ENCODE data around the gene CSGALNACT2. TPM values are rescaled to one million over a fixed set of nuclear protein-coding genes. Genes with fewer than 3 reads are reported as not detected.

CSGALNACT2 gene
- polyA plus RNA-seq, 3 donors from 2014 or later, result 14.8 to 27.6 (median 17.6) TPM

DNA sequence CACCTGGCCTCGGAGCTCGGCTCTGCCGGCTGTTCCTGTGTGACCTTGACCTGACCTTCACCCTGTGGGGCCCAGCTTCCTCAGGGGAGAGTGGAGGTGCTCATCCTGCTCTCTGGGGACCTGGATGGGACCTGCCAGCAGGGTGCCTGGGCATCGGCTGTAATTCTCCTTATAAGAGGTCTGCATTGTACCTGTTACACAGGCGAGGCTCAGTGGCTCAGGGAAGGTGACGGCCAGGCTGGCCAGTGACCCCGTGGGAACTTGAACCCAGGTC is 32.4 kb upstream of the CSGALNACT2 start:
- Mint-ChIP-seq H3K9me3 (no peaks in the 10 kb centered on the region), H3K27me3 (ENCODE audit: low read depth in 3 of 3) (peaks cover 4 to 12% (median 12%) of the 10 kb centered on the region in 3 donors), H3K4me1 (peaks cover 22% of the 10 kb centered on the region in 2 donors), H3K27ac (no peak overlapping the region), H3K4me3 (peak overlapping the region in 1 of 5 donors; percentile 60), H3K36me3 (no peaks in the 10 kb centered on the region)
- DNase-seq, result no peak

DNA sequence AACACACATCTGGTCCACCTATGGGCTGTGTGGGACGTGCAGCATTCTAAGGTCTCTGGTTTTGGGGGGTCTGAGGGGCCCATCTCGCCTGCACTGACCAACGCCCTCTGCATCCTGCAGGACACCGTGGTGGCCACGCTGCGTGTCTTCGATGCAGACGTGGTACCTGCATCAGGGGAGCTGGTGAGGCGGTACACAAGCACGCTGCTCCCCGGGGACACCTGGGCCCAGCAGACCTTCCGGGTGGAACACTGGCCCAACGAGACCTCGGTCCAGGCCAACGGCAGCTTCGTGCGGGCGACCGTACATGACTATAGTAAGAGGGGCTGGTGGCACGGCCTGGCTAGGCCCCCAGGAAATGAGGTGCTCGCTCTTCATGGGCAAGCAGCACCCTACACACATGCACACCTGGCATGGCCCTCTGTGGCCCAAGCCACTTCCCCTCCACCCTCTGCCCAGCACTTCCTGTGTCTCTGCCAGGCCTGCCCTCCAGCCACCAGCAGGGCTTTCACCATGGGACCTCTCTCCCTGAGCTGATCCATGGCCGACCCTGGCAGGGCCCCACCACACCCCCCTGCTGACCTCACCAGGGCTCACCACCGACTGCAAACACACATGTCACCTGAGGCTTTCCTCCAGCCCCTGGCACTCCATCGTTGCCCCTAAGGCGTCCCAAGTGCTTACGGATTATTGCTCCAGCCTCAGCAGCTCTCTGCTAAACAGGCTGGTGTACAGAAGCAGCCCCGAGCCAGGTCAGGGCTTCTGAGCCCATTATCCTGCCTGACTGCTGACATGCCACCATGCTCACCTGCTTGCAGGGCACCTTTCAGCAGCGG is 31.8 kb upstream of the CSGALNACT2 start:
- peak overlapping the region in 4 of 5 donors; percentile 15 to 63 (median 60) for H3K4me3 Mint-ChIP-seq
- H3K4me1 Mint-ChIP-seq, result peaks cover 22% of the 10 kb centered on the region in 2 donors
- no peaks in the 10 kb centered on the region for H3K9me3 Mint-ChIP-seq
- no peaks in the 10 kb centered on the region for H3K36me3 Mint-ChIP-seq
- H3K27me3 Mint-ChIP-seq (ENCODE audit: low read depth in 3 of 3), result peaks cover 4 to 12% (median 12%) of the 10 kb centered on the region in 3 donors
- DNase-seq, result peak in 1 of 3 donors; percentile 20
- peak overlapping the region in 2 of 6 donors; percentile 48 to 62 for H3K27ac Mint-ChIP-seq

DNA sequence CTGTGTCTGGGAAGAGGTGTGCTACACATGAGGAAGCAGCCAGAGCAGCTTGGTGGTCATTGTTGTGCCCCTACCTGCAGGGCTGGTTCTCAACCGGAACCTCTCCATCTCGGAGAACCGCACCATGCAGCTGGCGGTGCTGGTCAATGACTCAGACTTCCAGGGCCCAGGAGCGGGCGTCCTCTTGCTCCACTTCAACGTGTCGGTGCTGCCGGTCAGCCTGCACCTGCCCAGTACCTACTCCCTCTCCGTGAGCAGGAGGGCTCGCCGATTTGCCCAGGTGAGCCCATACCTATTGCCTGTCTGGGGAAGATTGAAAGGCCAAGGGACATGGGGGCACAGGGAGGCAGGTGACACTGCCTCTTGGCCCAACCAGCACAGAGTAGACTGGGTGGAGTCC is 29.3 kb upstream of the CSGALNACT2 start:
- no peak overlapping the region for H3K4me3 Mint-ChIP-seq
- no peaks in the 10 kb centered on the region for H3K9me3 Mint-ChIP-seq
- no peak for DNase-seq
- H3K36me3 Mint-ChIP-seq, result no peaks in the 10 kb centered on the region
- H3K27ac Mint-ChIP-seq, result no peak overlapping the region
- peaks cover 18% of the 10 kb centered on the region in 2 donors for H3K4me1 Mint-ChIP-seq
- H3K27me3 Mint-ChIP-seq (ENCODE audit: low read depth in 3 of 3), result peaks cover 0 to 4% (median 2%) of the 10 kb centered on the region in 3 donors

DNA sequence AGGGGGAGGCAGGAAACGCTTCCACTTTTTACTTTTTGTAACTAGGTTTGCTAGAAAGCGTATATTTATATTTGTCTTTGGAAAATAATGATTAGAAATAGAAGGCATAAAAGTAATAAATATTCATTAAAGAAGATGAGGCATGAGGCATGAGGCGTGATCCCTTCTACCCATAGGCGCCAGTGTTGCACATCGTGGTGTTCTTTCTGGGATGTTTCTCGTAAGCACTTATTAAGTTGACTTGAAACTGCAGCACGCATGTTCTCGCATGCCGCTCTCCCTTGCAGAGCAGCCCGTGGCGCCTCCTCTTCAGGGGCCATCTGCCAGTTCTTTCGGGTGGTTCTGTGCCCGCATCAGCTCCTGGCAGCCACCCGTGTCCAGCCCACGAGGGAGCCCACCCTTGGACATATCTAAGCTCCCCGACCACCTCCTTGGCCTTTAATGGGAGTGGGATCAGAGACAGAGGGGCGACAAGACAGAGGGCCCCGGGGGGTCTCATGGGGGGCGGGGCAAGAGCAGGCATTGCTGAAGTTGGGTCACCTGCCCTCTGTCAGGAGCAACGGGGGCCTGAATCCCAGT is 28.5 kb upstream of the CSGALNACT2 start:
- H3K27ac Mint-ChIP-seq, result peak overlapping the region in 1 of 6 donors; percentile 41
- H3K27me3 Mint-ChIP-seq (ENCODE audit: low read depth in 3 of 3), result peaks cover 0 to 4% (median 2%) of the 10 kb centered on the region in 3 donors
- DNase-seq, result no peak
- H3K4me1 Mint-ChIP-seq, result peaks cover 16 to 17% of the 10 kb centered on the region in 2 donors
- H3K4me3 Mint-ChIP-seq, result no peak overlapping the region
- no peaks in the 10 kb centered on the region for H3K9me3 Mint-ChIP-seq
- no peaks in the 10 kb centered on the region for H3K36me3 Mint-ChIP-seq

DNA sequence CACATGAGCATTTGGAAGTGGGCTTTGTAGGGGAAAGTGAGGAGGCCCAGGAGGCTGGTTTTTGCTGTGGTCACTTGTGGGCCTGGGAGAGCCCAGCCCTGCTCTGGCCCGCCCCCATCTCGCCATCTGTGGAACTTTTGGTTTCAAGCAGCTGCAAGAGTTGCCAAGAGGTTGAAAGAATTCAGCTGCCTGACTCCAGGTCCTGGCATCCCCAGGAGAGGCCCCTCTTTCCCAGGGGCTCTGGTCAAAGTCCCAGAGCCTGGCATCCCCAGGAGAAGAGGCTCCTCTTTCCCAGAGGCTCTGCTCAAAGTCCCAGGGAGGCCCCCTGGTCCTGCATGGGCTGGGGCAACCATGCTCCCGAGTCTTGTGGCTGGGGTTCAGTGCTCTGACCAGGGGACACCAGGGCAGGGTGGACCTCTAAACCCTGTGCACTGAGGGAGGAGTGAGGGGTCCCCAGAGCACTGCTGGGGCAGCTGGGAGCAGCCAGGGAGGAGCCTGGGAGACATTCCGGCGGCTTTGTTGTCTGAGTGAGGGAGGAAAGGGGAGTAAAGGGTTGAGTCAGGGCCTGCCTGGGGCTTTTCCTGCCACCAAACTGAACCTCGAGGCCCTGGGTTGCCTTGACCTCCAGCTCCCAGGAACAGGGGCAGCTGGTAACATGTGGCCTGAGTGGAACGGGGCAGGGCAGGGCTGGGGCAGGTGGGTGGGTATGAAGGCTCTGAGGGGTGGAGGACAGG is 27.7 kb upstream of the CSGALNACT2 start:
- Mint-ChIP-seq H3K36me3 (no peaks in the 10 kb centered on the region), H3K27me3 (ENCODE audit: low read depth in 3 of 3) (peaks cover 0 to 4% (median 2%) of the 10 kb centered on the region in 3 donors), H3K9me3 (no peaks in the 10 kb centered on the region), H3K4me1 (peaks cover 13 to 16% of the 10 kb centered on the region in 2 donors), H3K27ac (no peak overlapping the region), H3K4me3 (no peak overlapping the region)
- DNase-seq, result no peak

DNA sequence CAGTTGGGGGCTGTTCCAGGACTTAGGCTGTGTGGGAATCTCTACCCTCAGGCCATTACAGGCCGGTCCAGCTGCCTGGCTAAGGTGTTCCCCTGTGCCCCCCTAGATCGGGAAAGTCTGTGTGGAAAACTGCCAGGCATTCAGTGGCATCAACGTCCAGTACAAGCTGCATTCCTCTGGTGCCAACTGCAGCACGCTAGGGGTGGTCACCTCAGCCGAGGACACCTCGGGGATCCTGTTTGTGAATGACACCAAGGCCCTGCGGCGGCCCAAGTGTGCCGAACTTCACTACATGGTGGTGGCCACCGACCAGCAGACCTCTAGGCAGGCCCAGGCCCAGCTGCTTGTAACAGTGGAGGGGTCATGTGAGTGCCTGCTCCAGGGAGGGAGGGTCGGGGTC is 27.1 kb upstream of the CSGALNACT2 start:
- no peak for DNase-seq
- Mint-ChIP-seq H3K4me3 (no peak overlapping the region), H3K27ac (no peak overlapping the region), H3K9me3 (no peaks in the 10 kb centered on the region), H3K36me3 (no peaks in the 10 kb centered on the region), H3K27me3 (ENCODE audit: low read depth in 3 of 3) (peaks cover 0 to 4% (median 2%) of the 10 kb centered on the region in 3 donors), H3K4me1 (peaks cover 8 to 16% of the 10 kb centered on the region in 2 donors)

DNA sequence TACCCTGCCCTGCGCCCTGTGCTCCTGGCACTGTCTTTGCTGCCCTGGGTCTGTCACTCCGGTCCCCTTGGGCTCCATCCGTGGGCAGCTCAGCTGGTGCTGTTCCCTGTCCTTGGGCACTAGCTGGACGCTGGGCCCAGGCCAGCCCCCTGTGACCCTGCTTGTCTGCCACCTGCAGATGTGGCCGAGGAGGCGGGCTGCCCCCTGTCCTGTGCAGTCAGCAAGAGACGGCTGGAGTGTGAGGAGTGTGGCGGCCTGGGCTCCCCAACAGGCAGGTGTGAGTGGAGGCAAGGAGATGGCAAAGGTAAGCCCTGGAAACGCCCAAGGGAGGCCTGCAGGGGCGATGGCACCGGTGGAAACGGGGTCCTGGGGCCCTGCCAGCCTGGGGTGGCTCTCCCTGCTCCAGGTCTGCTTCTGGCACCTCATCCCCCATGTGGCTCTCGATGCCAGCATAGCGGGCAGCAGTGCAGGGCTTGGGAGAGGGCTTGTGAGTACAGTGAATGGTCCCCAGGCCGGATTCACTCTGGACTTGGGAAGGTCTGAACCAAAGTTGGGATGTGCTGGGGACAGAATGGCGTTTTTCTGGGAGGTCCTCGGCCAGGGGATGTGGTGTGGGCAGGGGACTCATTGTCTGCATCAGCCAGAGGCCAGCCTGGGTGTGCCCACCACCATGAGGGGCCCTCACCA is 26.2 kb upstream of the CSGALNACT2 start:
- Mint-ChIP-seq H3K9me3 (no peaks in the 10 kb centered on the region), H3K27me3 (ENCODE audit: low read depth in 3 of 3) (peaks cover 0 to 3% (median 2%) of the 10 kb centered on the region in 3 donors), H3K27ac (peak overlapping the region in 1 of 6 donors; percentile 61), H3K4me1 (peaks cover 2 to 6% of the 10 kb centered on the region in 2 donors), H3K36me3 (no peaks in the 10 kb centered on the region), H3K4me3 (no peak overlapping the region)
- no peak for DNase-seq

DNA sequence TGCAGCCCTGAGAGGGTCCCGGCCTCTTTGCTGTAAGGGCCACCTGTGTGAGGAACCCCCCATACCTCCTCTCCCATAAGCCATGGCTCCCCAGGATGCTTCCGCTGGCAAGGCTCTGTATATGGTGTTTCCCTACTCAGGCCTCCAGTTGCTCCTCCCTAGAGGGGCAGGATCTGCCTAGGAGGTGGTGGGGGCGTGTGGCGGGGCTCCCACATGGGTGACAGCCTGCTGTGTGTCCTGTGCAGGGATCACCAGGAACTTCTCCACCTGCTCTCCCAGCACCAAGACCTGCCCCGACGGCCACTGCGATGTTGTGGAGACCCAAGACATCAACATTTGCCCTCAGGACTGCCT is 25.7 kb upstream of the CSGALNACT2 start:
- Mint-ChIP-seq H3K4me1 (peaks cover 0 to 1% of the 10 kb centered on the region in 2 donors), H3K36me3 (no peaks in the 10 kb centered on the region), H3K9me3 (no peaks in the 10 kb centered on the region), H3K27me3 (ENCODE audit: low read depth in 3 of 3) (peaks cover 0 to 2% (median 2%) of the 10 kb centered on the region in 3 donors), H3K4me3 (no peak overlapping the region), H3K27ac (no peak overlapping the region)
- DNase-seq, result no peak

DNA sequence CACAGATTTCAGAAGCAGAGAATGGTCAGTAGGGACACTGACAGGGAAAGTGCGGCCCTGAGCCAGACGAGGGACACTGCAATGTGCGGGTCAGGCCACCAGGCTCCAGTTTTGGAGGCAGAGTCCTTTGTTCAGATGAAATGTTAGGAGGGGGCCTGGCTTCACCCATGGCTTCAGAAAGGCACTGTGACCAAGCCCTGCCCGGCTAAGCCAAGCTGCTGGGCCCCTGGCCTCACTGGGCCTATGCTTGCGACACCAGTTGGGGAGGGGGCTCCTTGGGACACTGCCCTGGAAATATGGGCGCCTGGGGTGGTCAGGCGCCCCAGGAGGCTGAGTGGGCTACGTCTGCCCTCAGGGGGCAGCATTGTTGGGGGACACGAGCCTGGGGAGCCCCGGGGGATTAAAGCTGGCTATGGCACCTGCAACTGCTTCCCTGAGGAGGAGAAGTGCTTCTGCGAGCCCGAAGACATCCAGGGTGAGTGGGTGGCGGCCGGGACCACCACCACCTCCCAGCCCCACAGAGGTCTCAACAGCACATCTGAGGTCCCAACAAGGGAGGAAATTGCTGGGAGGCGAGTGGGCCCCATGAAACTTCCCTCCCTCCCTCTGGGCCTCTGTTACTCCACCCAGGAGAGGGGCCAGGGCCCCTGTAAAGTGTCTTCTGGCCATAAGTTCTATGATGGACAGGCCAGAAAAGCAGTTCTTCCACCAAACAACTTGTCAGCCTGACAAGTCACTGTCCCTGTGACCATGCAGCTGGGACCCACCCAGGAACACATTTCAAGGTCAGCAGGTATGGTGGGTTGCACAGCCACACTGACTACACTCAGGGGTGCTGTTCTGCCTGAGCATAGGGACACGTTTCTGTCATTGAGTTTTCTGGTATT is 24.8 kb upstream of the CSGALNACT2 start:
- Mint-ChIP-seq H3K9me3 (no peaks in the 10 kb centered on the region), H3K4me1 (no peaks in the 10 kb centered on the region), H3K27ac (no peak overlapping the region), H3K4me3 (no peak overlapping the region), H3K36me3 (no peaks in the 10 kb centered on the region), H3K27me3 (ENCODE audit: low read depth in 3 of 3) (peaks cover 0 to 2% (median 0%) of the 10 kb centered on the region in 3 donors)
- no peak for DNase-seq

DNA sequence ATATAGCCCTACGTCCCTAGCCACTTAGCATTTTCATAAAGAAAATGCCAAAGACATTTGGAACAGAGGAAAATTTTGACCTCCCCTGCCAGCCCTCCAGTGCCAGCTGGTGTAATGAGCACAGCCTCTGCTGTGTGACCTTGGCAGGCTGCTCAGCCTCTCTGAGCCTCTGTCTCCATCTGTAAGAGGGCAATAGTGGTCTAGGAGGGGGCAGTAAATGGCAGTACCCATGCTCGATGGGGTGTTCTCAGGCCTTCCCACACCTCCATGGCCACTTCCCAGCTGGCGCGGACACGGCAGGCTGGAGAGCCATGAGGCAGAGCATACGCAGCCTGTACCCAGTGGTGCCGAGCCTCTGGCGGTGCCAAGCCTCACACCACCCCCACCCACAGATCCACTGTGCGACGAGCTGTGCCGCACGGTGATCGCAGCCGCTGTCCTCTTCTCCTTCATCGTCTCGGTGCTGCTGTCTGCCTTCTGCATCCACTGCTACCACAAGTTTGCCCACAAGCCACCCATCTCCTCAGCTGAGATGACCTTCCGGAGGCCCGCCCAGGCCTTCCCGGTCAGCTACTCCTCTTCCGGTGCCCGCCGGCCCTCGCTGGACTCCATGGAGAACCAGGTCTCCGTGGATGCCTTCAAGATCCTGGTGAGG is 24.0 kb upstream of the CSGALNACT2 start:
- Mint-ChIP-seq H3K4me1 (peaks cover 0 to 3% of the 10 kb centered on the region in 2 donors), H3K27ac (no peak overlapping the region), H3K27me3 (ENCODE audit: low read depth in 3 of 3) (no peaks in the 10 kb centered on the region), H3K9me3 (no peaks in the 10 kb centered on the region), H3K36me3 (no peaks in the 10 kb centered on the region), H3K4me3 (no peak overlapping the region)
- DNase-seq, result no peak

DNA sequence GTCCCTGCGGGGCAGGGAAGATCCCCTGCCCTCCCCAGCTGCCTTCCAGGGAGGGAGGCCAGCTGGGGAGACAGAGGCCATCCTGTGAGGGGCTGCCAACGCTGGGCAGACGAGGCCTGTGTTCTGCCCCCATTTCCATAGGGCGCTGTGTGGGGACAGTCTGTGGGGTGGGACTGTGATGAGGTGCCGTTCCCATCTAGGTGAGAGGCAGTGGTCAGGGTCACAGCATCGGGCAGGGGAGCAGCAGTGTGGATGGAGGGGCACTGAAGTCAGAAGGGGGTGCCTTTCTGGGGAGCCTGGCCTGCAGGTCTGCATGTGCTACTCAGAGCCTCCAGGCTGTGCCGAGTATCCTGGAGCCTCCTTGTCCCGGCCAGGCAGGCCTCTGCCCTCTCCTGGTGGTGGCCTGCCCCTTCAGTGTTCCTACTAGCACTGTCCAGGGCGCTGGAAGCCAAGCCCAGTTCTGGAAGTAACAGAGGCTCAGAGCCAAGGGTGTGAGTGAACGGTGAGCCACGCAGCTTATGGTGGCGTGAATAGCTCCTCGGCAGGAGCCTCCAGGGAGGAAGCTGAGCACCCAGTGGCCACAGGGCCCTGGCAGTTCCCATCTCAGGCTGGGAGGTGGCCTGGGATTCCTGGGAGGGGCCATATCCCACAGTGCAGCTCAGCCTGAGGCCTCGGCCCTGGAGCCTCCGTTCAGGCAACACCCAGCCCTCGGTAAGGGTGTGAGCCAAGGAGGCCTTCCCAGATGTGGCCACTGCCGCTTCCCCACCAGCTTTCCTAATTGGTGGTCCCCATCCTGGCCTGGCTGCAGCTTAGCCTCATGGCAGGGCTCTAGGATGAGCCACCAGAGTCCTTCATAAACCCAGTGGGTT is 23.3 kb upstream of the CSGALNACT2 start:
- H3K4me3 Mint-ChIP-seq, result no peak overlapping the region
- no peaks in the 10 kb centered on the region for H3K36me3 Mint-ChIP-seq
- peaks cover 0 to 4% of the 10 kb centered on the region in 2 donors for H3K4me1 Mint-ChIP-seq
- H3K27me3 Mint-ChIP-seq (ENCODE audit: low read depth in 3 of 3), result no peaks in the 10 kb centered on the region
- no peaks in the 10 kb centered on the region for H3K9me3 Mint-ChIP-seq
- H3K27ac Mint-ChIP-seq, result peak overlapping the region in 1 of 6 donors; percentile 17
- DNase-seq, result no peak

Data from immature natural killer cell (primary cell).